Islet precursor cell (in vitro differentiated cells): ENCODE data around the gene METTL14.

Experiments used
- DNase-seq: peaks from one replicate; pipeline ENCODE4 v3.0.0-alpha.2; 2018

The METTL14 gene

DNA sequence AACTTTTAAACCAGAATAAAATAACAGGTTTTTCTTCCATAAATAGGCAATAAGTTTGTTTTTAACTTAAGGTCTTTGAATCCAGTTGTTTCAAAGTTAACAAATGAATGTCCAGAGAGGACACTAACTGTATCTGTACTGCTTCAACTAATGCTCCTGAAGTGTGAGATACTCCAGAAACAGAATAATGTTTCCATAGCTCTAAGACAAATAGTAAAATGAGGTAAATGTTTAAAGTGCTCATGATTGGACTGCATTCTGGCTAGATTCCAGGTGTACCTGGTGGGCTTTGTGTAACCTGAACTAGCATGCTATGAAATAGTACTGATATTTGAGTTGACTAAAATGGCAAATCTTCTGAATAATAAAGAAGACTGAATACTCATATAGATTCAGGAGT lies 51.7 kb downstream of the METTL14 start:
- no peak for DNase-seq

- no peak for DNase-seq
Measured at GRCh38 chr4:118738090-118738489, 52.9 kb downstream of the METTL14 start.

DNA sequence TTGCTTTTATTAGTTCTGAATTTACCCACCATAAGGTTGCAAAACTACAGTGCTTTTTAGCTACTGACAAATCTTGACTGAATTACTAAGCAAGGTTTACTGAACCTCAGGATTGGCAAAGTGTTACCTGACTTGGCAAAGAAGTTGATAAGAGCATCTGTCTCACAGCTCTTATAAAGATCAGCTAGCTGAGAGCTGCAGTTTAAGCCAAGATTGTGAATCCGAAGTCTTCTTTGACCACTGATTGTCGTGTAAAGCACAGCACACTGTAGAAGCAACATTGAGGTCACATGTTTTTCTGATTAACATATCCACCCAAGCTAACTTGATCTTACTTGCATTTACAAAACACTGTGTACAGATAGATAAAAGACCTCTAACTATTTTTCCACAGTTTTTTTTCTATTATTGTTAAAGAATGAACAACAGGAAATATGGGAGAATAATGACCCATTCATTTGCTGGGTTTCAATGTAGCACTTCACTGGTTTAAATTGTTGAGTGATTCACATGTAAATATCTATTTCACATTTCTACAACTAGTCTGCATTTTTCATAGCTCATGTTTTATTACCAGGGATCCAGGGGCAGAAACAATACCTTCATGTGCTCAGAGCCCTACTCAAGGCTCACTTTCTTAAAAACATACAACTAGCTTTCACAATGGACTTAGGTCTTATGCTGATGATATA lies 54.0 kb downstream of the METTL14 start:
- DNase-seq: no peak

DNA sequence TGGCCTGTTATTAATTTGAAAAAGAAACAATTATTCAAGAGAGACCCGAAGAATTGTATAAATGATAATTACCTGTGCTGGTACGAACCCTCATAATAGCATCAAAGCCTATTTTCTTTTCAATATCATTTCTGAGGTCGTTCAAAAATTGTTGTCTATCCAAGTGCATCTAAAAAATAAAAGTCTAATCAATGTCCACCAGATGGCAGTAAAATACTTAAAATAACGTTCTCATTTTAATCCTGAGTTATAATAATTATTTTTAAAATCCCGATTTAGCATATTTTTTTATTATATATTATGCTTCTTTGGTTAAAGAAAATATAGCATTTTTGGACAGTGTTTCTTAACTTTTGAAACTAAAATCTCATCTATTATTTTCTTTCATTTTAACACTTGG lies 55.7 kb downstream of the METTL14 start:
- no peak for DNase-seq

DNA sequence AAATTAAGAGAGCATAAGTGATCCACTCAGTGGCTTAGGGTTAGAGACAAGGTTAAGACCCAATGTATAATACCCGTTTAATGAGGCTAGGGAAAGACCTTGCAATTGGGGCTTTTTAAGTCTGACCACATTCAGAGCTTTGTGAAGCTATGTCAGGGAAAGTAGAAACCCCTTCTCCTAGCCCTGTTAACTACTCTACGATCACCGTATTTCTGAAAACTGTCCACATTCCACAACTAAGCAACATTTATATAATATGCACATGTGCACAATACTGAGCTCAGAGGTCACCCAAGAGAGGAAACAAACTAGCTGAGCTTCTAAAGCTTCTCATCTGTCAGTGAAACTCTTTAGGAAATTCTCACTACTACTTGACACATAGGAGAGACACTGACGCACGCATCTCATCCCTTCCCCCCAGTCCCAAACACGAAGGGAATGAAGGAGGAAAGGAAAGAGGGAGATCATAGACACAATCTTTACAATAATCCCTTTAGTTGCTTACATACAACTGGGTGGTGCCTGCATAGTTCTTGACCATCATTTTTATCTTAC lies 56.2 kb downstream of the METTL14 start:
- no peak for DNase-seq

GRCh38 chr4:118742050-118742449 lies 56.9 kb downstream of the METTL14 start:
- no peak for DNase-seq

- DNase-seq: no peak
Measured at GRCh38 chr4:118743867-118744266, 58.7 kb downstream of the METTL14 start.

DNA sequence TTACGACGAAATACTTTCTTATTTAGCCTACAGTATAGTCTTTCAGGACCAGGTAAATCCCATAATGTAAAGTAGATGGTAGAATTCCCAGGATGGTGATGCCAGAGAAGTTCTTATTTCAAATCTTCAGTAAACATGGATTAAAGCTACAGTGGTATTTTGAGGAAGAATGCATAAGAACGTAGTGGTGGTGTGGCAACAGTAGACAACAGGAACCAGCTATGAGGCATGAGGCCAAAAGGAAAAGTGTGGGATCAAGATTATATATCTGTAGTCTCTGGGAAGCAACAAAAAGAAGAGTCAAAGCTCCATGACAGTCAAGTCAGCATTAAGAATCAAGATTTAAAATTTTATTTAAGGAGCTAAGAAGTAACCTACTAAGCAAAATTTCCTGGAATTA lies 60.2 kb downstream of the METTL14 start:
- DNase-seq: no peak

- DNase-seq: peak; percentile 60
Measured at GRCh38 chr4:118746251-118746919, 61.2 kb downstream of the METTL14 start.

- DNase-seq: no peak
Measured at GRCh38 chr4:118749347-118749988, 64.3 kb downstream of the METTL14 start.

- DNase-seq: no peak
Measured at GRCh38 chr4:118751629-118752323, 66.6 kb downstream of the METTL14 start.

DNA sequence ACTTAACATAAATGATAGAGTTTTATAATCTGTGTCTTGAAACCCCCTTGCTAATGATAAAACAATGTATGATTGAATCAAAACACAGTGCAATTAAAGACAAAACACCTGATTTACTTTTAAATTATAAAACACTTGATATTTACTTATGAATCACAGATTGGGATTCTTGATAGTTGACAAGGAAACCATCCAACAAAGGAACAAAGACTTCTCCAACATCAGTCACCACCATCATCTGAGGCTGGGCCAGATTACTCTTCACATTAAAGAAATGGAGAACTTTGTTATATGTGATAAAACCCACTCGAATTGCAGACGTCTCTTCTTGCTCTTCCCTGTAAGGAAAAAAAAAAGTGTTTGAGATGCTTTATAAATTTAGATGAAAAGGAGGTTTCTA lies 67.4 kb downstream of the METTL14 start:
- DNase-seq: no peak

GRCh38 chr4:118753096-118753495 lies 67.9 kb downstream of the METTL14 start:
- no peak for DNase-seq

- no peak for DNase-seq
Measured at GRCh38 chr4:118753685-118754084, 68.5 kb downstream of the METTL14 start.

- DNase-seq: no peak
Measured at GRCh38 chr4:118754890-118755289, 69.7 kb downstream of the METTL14 start.

GRCh38 chr4:118755438-118756226 lies 70.4 kb downstream of the METTL14 start:
- DNase-seq: no peak

GRCh38 chr4:118756429-118756828 lies 71.2 kb downstream of the METTL14 start:
- no peak for DNase-seq

- no peak for DNase-seq
Measured at GRCh38 chr4:118756958-118757357, 71.8 kb downstream of the METTL14 start.

- no peak for DNase-seq
Measured at GRCh38 chr4:118757761-118758251, 72.6 kb downstream of the METTL14 start.

DNA sequence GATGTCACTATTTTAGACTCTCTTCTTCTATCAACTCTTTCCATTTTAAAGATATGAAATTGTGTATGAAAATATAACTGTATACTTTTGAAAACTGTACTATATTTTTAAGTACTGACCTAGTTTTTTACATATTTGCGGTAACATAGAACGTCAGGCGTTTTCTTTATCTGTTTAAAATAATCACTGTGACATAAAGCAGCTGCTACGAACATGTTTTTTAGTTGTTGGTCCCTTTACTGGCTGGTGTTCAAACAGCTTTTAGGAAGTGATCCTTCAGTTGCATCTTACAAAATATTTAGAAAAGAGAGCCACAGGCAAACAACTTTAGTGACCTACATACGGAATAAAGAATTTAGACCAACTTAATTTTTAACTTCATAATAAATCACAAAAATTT lies 73.1 kb downstream of the METTL14 start:
- no peak for DNase-seq

- no peak for DNase-seq
Measured at GRCh38 chr4:118759481-118759880, 74.3 kb downstream of the METTL14 start.

GRCh38 chr4:118760092-118760491 lies 74.9 kb downstream of the METTL14 start:
- DNase-seq: no peak
